NCI-H2227 (cell line): ENCODE data around the gene IRAK2.
A peak's percentile ranks its signal among the peaks of the same experiment; 100 is the strongest.
"Not testable (repeated sequence)": the region's sequence is repeated elsewhere in the genome, so short reads cannot be mapped to it uniquely, and the experiment has no call there.

Experiments
- DNase-seq: peaks from one replicate; lab custom pipeline; 2025; ENCODE audit not compliant: unreplicated experiment; lab: John Stamatoyannopoulos, UW

Gene IRAK2

DNA sequence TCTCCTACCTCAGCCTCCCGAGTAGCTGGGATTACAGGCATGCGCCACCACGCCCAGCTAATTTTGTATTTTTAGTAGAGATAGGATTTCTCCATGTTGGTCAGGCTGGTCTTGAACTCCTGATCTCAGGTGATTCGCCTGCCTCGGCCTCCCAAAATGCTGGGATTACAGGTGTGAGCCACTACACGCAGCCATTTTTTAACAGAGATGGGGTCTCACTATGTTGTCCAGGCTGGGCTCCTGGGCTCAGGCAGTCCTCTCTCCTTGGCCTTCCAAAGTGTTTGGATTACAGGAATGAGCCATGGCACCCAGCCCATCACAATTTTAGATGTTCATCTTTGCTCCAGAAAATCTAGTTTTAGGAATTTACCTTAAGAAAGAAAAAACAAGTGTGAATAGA is 6.2 kb upstream of the IRAK2 start:
- DNase-seq: not testable (repeated sequence)

DNA sequence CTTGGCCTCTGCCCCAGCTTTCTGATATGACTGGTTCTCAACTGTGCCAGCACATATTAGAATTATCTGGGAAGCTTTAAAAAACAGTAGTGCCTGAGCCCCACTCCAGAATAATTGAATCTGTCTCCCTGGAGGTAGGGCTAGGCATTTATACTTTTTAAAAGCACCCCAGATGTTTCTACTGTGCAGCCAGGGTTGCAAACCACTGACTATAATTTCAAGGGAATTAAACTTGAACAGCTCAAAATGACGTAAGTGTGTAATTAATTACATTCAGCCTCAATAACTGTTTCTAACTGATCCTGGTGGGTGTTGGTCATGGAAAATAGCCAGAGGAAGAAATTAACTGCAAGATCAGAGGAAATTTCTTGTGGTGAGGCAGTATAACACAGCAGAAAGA is 4.4 kb upstream of the IRAK2 start:
- no peak for DNase-seq

DNA sequence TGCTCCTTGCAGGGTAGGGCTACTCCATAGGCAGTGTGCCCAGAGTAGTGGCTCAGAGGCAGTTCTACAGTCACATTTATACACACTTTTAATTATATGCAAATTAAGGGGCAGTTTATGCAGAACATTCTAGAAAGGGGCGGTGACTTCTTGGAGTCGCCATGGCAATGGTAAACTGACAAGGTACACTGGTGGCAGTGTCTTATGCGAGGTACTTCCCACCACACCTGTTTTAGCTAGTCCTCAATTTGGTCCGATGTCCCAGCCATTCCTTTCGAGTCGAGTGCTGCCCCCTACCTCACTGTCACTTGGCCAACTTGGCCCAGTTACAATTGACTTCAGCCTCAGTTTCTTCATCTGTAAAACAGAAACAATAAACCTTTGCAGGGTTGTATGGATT is 3.8 kb upstream of the IRAK2 start:
- no peak for DNase-seq

DNA sequence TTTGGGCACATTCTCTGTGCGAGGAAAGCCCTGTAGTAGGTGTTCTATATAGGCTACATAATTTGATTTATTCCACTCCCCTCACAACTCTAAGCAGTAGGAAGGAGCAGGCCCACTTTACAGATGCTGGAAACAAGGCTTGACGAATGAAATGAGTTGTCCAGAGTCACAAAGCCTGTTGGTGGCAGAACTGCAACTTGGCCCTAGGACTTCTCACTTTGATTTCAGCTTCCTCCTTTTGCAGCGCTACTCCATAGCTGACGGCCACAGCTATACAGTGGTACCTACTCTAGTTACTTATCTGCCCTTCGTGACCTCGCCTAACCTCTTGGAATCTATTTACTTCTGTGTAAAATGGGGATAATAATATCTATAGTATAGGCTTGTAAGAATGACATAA is 2.5 kb upstream of the IRAK2 start:
- no peak for DNase-seq

DNA sequence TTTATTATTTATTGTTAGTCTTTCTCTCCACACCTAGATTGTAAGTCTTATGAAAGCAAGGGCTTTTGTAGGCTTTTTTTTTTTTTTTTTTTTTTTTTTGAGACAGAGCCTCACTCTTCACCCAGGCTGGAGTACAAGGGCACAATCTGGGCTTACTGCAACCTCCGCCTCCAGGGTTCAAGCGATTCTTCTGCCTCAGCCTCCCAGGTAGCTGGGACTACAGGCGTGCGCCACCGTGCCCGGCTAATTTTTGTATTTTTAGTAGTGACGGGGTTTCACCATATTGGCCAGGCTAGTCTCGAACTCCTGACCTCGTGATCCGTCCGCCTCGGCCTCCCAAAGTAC is 546 bp upstream of the IRAK2 start:
- DNase-seq: not testable (repeated sequence)

DNA sequence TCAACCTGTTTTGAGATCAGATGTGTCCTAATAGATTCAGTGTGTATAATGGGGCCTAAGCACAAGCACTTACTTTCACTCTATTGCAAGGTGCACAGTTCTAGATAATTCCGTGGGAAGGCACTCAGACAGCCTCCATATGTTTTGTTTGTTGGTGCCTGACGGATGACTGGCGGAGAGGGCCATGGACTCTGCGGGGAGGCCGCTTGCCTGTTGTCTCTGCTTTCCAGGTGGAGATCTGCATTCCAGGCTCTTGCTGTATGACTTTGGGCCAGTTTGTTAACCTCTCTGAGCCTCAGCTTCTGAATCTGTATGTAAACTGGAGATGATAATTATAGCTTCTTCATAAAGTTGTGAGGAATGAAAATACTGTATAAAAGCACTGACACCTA is 1.5 kb downstream of the IRAK2 start:
- DNase-seq: no peak

DNA sequence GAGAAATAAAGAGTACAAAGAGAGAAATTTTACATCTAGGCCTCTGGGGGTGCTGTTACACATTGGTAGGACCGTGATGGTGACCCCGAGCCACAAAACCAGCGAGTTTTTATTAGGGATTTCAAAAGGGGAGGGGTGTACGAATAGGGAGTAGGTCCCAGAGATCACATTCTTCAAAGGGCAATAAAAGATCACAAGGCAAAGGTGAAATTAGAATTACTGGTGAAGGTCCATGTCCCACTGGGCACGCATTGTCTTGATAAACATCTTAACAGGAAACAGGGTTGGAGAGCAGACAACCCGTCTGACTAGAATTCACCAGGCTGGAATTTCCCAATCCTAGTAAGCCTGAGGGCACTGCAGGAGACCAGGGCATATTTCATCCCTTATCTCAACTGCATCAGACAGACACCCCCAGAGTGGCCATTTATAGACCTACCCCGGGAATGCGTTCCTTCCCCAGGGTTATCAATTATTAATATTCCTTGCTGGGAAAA is 4.3 kb downstream of the IRAK2 start:
- DNase-seq: no peak

DNA sequence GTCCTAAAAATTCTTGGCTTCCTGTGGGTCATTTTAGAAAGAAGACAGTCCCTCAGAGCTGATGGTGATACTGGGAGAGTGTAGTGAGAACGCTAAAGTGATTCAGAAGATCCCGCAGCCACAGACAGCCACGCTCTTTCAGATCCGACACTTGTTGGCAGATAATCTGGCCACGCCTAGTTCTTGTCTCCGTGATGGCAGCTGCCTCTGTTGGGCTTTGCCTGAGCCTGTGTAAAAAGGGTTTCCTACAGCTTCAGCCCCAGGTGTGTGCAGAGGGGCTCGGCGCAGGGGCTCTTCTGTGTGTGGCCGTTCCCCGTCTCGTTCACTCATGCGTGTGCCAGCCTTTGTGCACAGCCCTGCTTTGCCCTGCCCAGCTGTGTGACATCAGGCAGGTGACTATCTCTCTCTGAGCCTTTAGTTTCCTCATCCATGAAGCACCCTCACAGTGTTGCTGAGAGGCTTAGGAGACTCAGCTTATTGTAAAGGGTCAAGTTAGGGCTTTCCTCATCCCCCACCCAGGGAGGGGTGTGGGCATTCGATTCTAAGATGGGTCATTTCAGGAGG is 6.3 kb downstream of the IRAK2 start:
- no peak for DNase-seq

DNA sequence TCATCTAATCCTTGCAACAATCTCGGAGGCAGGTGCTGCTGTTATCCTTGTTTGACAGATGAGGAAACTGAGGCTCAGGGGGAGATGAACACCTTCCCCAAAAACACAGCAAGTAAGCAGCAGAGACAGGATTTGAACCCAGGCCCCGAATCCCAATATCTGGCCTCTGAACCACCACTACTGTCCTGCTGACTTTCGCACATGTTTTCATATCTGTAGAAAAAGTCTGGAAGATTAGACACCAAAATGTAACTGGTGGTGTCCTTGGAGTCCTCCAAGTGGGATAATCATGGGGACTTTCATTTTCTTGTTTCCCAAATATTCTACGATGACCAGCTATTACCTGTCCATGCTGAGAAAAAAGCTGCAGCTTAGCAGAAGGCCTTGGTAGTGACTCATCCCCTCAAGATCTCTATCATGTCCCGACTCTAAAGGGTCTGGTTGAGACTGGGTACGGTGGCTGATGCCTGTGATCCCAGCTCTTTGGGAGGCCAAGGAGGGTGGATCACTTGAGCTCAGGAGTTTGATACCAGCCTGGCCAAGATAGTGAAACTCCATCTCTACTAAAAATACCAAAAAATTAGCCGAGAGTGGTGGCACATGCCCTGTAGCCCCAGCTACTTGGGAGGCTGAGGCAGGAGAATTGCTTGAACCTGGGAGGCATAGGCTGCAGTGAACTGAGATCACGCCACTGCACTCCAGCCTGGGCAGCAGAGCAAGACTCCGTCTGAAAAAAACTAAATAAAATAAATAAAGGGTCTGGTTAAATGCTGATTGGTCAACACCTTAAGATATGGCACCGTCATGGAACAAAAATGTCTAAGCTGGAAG is 8.6 kb downstream of the IRAK2 start:
- DNase-seq: no peak

DNA sequence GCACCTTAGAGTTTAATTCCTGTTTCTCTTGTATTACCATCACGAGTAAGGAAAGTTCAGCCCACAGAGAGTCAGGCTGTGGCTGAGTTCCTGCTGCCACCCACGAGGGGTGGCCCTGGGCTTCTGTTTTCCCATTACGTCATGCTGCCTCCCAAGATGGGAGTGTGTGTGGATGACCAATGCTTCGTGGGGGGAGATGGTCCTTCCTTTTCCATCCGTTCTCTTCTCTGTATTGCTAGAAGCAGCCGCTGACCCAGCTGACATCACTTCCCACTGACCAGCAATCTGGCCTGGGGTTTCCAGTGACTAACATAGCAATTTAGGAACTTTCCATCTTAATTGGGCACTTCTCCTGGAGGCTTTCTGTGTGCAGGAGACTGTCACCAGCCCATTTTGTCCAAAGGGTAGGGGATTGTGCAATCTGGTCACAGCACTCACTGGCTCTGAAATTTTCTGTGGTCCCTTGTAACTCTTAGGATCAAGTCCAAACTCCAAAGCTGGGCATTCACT is 9.3 kb downstream of the IRAK2 start:
- peak; percentile 20 for DNase-seq

DNA sequence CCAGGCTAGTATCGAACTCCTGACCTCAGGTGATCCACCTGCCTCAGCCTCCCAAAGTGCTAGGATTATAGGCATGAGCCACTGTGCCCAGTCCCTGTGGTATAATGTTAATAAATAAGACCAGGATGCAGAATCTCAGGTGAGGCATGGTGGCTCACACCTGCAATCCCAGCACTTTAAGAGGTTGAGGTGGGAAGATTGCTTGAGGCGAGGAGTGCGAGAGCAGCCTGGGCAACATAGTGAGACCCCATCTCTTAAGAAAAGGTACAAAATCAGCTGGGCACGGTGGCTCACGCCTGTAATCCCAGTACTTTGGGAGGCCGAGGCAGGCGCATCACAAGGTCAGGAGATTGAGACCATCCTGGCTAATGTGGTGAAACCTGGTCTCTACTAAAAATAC is 10.6 kb downstream of the IRAK2 start:
- DNase-seq: not testable (repeated sequence)

DNA sequence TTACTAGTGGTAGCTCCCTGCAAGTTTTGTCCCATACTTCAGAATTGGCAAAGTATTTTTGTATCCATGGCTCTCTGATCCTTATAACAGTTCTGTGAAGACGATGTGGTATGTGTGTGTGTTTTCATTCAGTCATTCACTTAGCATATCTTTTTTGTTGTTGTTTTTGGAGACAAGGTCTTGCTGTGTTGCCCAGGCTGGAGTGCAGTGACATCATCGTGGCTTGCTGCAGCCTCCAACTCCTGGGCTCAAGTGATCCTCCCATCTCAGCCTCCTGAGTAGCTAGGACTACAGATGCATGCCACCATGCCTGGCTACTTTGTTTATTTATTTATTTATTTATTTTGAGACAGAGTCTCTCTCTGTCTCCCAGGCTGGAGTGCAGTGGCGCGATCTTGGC is 11.4 kb downstream of the IRAK2 start:
- DNase-seq: not testable (repeated sequence)

DNA sequence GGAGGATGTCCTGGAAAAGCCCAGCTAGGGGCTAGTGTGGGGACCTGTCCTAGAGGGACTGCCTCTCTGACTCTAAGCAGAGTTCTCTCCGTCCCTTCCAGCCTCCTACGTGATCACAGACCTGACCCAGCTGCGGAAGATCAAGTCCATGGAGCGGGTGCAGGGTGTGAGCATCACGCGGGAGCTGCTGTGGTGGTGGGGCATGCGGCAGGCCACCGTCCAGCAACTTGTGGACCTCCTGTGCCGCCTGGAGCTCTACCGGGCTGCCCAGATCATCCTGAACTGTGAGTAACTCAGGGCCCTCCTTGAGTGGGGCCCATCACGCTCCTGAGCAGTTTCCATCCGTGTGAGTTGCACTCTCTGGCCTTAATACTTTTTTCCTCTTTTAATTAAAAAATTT is 13.0 kb downstream of the IRAK2 start:
- DNase-seq: no peak

DNA sequence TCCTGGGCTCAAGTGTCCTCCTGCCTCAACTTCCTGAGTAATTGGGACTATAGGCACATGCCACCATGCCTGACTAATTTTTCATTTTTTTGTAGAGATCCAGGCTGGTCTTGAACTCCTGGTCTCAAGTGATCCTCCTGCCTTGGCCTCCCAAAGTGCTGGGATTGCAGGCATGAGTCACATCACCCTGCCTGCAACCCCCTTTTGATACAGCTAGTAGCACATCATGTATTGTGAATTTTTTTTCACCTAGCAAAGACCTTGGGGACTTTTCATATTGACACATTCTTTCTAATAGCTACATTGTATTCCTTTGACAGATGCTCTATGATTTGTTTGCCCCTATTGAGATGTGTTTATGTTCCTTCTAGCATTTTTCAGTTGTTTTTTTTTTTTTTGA is 14.2 kb downstream of the IRAK2 start:
- DNase-seq: no peak

DNA sequence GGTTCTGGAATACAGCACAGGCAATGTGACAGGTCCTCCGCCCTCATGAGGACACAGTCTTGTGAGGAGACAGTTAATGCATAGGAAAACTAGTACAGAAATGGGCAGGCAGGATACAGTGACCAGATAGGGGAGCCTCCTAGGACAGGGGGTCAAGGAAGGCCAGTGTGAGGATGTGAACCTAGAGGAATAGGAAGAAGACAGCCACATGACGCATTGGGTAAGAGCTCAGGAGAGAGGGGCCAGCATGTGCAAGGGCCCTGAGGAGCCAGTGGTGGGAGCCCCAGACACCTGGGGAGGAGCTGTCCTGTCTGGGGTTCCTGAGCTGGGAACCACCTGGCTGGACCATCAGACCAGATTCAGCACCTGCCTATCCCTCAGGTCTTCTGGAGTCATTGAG is 15.6 kb downstream of the IRAK2 start:
- no peak for DNase-seq

DNA sequence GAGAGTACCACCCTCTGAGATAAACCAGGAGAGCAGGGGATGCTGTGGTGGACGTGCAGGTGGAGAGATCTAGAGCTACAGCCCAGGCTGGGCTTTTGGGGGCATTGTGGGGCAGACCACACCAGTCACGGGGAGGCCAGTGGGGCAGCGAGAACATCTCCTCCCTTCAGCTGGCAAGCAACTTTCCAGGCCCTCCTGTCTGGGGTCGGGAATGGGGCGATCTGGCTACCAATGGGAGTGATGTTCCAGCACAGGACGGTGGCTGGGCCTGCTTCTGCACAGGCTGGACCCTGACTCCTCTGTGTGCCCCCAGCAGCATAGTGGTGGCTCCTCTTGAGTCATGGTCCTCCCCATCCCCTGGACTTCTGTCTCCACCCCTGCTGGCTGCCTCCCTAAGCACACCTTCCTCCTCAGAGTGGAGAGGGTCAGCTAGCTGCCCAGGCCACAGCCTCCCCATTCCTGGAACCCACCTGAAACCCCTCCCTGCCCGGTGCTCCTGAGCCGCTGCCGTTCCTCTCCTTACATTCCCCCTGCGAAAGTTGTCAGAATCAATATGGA is 16.1 kb downstream of the IRAK2 start:
- DNase-seq: no peak

DNA sequence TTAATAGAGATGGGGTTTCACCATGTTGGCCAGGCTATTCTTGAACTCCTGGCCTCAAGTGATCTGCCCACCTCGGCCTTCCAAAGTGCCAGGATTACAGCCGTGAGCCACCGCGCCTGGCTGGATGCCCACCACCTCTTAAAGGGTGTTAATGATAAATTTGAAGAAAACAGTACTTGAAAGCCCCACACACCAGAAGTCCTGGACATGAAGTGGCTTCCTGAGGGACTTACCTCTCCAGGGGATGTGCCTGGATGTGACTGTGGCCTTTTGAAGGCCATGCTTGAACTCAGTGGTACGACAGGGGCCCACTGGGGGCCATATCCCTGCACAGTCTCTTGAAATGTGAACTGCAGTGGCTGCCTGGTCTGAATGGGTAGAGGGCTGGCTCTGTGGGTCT is 18.2 kb downstream of the IRAK2 start:
- no peak for DNase-seq

DNA sequence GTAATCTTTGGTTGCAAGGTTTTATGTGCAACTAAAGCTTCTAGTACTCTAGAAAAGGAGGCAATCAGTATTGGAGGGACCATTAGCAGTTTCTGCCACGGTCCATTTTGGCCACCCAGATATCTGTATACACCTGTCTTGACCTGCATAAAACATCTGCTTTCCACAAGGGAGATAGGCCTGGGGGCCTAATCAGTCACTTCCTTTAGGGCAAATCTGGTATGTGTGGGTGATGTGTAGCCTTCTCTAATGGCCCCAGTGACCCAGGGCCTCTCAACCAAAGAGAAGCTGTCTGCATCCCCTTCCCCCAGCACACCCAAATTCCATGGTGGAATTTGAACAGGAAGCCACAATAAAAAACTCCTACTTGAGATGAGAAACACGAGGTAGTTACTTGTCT is 19.5 kb downstream of the IRAK2 start:
- no peak for DNase-seq

DNA sequence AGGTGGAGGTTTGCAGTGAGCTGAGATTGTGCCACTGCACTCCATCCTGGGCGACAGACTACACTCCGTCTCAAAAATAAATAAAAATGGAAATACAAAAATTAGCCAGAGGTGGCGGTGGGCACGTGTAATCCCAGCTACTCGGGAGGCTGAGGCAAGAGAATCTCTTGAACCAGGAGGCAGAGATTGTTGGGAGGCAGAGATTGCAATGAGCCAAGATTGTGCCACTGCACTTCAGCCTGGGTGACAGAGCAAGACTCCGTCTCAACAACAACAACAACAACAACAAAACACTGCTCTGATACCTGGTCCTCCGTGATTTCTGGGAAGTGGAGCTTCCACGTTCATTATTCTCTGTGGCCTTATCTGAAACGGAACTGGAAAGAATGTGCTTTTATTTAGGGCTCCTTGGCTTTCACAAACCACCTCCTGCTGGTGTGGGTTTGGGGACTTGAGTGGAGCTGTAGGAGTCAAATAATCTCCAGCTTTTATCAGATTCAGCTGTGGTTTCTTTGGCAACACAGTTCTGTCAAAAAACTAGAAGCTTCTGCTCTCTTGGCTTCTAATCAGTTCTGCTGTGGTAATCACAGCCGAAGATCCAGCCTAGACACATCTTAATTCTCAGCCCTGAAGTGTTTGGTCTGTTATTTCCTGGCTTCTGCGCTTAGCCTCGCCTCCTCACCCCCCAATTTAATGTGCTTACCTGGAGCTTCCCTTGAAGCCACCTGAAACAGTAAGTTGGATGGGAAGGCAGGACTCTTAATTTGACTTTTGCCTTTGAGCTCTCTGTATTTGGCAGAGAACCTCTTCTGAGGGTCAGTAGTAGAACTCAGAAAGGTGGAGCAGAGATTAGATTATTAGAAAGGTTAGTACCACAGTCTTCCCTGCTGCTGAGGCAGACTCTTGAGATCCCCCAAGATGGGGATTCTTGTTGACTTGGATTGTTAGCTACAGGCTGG is 21.4 kb downstream of the IRAK2 start:
- no peak for DNase-seq

DNA sequence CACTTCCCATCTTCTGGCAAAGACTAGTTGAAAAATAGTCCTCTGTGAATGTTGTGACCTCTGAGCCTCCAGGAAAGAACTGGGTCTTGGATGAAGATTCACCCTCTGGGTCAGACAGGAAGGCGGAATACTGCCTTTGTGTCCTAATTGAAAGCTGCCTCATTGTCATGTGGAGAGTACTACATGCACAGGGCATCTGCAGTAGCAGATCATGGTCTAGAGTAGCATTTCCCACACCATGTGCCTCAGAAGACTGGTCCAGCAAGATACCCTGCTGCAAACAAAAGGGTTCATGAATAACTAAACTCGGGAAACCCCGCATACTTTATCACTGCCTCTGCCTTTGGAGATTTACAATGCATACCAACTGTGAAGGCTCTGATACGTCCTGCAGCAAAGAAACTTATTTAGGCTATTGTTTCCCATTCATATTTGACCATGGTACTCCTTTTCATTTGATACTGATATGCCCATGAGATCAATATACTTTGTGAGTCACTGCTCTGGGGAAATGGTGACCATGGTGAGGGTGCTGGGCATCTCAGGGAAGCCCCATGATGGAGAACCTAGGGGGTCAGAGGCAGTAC is 22.7 kb downstream of the IRAK2 start:
- no peak for DNase-seq

DNA sequence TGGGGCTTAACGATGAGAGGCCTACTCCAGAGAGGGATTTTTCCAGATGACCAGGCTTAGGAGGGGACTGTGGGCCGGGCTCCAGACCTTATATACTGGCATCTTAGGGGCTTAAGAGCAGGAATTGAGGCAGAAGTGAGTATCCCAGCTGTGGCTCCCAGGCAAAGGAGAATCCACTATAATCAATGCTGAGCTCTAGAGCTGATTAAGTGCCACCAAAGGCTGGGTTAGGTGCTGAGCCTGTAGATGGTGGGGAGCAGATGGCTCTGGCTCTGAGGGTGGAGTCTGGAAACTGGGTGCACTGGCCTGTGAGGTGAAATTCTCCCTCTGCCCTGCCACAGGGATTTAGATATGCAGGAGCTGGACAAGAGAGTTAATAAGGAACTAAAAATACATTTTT is 23.2 kb downstream of the IRAK2 start:
- DNase-seq: no peak
